Uterus (tissue), 2 donors: ENCODE results near the gene SPOCD1.

Source experiments
- CTCF ChIP-seq, 4 experiments: fragments of 200-600 bp in 2 of 4; fragments of 450-650 bp in 2 of 4; sonication (generic) in 2 of 4; IDR thresholded peaks; one replicate each; pipeline ENCODE4 v1.5.1; 2016 to 2019; ENCODE audit warnings: antibody characterized with exemption in 4 of 4, mild to moderate bottlenecking in 2 of 4, moderate library complexity in 1 of 4
- POLR2A ChIP-seq, 2 donors: fragments of 450-650 bp; IDR thresholded peaks; one replicate each; pipeline ENCODE4 v1.6.1; 2016; ENCODE audit warnings: antibody characterized with exemption in 2 of 2, mild to moderate bottlenecking in 1 of 2, moderate library complexity in 1 of 2

- no peak for TF ChIP-seq CTCF (IDR thresholded peaks at IDR 0.05)
- TF ChIP-seq POLR2A (IDR thresholded peaks at IDR 0.05), result no peak
Observed at GRCh38 chr1:31751822-31752241, 64.0 kb downstream of the SPOCD1 start.
